ENCODE data around the gene CRTC3.
A peak's percentile ranks its signal among the peaks of the same experiment; 100 is the strongest.
"Not testable (repeated sequence)": the region's sequence is repeated elsewhere in the genome, so short reads cannot be mapped to it uniquely, and the experiment has no call there.

CRTC3 gene, protein sequence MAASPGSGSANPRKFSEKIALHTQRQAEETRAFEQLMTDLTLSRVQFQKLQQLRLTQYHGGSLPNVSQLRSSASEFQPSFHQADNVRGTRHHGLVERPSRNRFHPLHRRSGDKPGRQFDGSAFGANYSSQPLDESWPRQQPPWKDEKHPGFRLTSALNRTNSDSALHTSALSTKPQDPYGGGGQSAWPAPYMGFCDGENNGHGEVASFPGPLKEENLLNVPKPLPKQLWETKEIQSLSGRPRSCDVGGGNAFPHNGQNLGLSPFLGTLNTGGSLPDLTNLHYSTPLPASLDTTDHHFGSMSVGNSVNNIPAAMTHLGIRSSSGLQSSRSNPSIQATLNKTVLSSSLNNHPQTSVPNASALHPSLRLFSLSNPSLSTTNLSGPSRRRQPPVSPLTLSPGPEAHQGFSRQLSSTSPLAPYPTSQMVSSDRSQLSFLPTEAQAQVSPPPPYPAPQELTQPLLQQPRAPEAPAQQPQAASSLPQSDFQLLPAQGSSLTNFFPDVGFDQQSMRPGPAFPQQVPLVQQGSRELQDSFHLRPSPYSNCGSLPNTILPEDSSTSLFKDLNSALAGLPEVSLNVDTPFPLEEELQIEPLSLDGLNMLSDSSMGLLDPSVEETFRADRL

DNA sequence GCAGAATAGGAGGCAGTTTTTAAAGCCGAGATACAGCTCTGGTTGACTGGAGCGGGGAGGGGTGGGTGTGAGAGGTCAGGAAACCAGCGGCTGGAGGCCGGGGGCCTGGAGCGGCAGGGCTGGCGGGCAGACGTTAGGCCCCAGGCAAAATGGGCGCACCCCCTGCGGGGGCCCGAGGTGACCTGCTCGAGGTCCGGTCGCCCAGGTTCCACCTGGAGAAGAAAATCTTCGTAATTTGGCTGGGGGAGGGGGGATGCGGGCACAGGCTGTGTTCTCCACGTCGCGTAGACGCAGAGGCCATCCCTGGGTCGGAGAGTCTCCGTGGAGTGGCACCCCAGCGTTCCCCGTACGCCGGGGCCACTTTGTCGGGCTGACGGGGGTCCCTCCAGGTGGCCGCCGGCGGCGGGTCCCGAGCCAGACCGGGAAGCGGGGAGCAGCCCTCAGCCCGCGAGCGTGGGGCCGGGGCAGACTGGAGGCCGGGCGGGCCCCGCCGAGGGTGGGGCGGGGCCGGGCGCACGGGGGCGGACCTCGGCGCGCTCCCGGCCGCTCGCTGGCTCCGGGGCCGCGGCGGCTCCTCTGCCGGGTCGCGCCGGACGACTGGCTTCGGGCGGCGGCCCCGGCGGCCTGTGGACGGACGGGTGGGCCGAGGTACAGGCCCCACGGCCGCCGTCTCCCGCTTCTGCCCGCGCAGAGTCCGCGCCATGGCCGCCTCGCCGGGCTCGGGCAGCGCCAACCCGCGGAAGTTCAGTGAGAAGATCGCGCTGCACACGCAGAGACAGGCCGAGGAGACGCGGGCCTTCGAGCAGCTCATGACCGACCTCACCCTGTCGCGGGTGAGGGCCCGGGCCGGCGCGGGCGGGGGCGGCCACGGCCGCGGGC, at the start of gene CRTC3:
TSS of gene CRTC3 (plus strand) at position 553 of the 879 bp plus-strand sequence. CDS start at position 702, 149 bp downstream.
- peak; percentile 27 to 55 (median 30) for DNase-seq (ENCODE audit: low read depth in 3 of 3)

DNA sequence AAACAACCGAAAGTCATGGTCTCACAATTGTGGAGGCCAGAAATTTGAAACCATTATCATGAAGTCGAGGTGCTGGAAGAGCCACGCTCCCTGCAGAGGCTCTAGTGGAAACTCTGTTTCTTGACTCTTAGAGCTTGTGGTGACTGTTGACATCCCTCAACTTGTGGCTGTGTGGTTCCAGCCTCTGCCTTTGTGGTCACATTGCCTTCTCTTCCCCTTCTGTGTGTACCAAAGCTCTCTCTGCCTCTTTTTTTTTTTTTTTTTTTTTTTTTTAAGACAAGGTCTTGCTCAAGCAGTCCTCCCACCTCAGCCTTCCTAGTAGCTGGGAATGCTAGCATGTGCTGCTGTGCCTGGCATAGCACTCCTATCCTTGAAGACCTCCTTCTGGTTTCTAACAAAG, 48.7 kb upstream of the CRTC3 start:
- DNase-seq (ENCODE audit: low read depth in 3 of 3) = no peak

DNA sequence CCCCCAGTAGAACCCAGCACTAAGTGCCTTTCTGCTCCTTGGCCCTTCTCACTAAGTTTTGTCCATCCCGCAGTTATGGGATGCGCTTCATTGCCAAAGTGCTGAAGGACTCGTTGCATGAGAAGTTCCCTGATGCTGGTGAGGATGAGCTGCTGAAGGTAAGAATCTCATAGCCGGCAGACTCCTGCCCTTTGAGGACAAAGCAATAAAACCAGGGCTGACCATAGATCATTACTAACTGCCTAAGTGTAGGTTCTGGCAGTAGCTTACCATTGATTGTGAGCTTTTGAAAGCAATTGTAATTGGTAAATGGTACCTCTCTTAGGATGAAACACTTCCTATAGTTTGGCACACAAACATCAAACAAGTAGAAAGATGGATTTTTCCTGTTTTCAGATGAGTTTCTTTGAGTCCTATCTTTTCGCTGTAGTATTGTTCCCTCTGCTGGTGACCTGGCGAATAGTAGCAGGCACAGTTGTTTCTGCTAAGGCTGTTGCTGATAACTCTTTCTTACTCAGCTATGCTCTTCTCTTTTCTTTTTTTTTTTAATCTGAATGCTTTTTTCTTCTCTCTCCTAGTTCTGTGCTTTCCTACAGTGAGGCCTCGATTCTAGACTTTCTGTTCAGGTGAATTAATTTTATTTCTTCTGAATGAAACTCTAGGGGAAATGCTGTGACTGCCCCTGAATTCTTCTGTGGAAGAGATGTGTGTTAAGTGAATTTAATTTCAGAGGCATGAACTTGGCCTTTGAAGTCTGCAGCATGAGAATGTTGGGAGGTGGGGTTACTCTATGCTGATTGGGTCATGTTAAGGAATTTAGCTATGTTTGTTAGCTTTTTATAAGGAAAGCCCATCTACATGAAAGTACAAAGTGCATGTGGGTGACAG, 47.4 kb upstream of the CRTC3 start:
- DNase-seq (ENCODE audit: low read depth in 3 of 3) = peak in 2 of 3 experiments; percentile 10 to 34

DNA sequence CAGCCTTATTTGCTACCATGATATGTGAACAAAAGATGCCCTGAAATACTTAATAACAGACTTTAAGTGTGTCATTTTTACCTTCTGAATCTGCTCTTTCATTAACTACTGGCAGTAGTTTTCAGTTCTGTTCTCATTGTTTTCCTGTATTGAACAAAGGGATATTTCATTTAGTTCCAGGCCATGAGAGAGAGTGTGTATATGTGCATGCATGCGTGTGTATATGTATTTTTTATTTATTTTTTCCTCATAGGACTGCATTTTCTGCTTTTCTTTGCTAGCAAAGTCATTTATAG, 46.8 kb upstream of the CRTC3 start:
- DNase-seq (ENCODE audit: low read depth in 3 of 3) = no peak

DNA sequence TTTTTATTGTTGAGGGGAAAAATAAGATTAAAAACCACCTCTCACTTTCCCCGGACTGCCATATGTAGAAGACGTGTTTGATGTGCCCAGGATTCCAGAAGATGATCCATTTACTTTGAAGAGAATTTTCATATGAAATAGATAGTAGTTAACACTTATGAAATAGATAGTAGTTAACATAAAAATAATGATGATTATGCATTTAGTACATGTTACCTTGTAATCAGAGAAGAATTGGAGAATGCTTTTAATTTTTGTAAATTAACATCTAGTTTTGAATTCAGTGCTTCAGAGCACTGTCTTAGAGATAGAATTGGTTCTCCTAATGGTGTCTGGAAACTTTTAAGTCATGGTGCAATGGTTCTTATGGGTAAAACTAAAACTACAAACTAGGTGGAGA, 46.1 kb upstream of the CRTC3 start:
- no peak for DNase-seq (ENCODE audit: low read depth in 3 of 3)

DNA sequence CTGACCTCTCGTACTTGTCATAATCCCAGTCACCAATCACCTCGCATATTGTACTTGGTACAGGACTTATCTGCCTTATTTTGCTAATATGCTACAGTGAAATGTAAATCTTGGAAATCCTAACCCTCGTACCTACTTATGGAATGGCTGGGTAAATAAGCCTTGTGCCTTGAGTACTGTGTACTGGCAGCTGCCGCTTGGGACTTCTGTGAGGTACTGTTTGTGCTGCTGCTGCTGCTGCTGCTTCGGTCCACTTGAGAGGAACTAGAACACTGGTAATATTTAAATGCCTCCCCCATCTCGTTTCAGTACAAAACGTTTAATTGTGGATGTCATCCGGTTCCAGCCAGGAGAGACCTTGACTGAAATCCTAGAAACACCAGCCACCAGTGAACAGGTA, 42.5 kb upstream of the CRTC3 start:
- DNase-seq (ENCODE audit: low read depth in 3 of 3) = no peak

DNA sequence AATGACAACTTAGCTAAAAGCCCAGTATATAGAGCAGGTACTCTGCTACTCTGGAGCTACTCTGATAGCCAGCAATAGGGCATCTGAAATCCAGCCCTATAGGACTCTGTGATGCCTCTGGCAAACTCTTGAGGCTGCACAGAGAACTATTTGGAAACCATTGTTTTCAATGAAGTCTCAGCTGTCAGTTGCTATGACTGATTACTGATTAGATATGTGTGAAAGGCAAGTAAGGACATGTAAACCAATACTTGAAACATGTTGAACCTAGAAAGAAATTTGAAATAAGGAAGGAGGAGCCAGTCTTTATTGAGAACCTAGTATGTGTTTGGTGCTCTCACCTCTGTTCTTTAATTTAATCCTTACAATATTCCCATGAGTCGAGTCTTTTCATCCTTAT, 40.2 kb upstream of the CRTC3 start:
- no peak for DNase-seq (ENCODE audit: low read depth in 3 of 3)

DNA sequence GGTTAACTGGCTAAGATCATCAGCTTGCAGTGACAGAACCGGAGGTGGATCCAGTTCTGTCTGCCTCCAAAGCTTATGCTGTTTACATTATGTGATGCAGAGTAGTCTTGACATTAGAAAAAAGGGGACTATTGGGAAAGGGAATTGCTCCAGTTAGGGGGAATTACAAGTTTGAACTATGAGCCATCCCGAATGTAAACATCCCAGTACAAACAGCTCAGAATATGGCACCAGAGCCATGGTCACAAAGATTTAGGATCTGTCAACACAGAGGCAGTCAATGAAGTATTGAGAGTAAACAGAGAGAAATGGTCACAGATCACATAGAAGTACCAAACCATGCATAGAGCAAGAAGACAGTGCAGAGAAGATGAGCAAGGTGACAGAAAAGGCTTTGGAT, 39.8 kb upstream of the CRTC3 start:
- no peak for DNase-seq (ENCODE audit: low read depth in 3 of 3)

DNA sequence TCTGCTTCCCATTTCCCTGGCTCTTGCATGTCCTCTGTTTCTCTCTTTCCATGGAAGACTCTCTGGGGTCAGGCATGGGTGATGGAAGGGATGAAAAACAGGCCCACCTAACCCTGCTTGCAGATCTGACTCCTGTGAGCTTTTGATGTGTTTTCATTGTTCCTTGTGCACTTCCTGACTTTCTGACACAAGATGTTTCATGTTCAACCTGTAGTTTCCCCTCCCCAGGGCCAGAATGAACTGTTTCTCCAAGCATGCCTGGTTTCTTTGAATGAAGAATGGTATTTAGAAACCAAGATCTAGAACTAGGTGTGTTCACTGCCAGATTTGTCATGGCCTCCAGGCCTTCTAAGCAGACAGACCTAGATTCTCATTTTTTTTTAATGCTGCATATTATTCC, 36.1 kb upstream of the CRTC3 start:
- DNase-seq (ENCODE audit: low read depth in 3 of 3) = no peak

DNA sequence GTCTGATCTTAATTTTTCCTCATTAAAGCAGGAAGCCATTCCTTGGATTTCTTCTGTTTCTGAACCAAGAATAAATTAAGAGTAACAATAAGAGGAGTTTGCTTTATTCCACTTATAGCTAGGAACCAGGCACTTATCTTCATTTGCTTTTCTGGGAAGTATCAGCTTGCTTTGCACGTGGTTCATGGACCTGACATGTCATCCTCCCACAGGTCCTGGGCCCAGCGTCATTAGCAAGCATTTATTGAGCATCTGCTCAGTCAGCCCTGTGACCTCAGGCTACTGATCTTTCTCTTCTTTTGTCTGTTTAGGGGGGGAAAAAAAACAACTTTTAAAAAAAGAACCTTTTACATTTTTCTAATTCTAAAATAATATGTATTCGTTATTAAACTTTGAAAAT, 34.7 kb upstream of the CRTC3 start:
- DNase-seq (ENCODE audit: low read depth in 3 of 3) = no peak

DNA sequence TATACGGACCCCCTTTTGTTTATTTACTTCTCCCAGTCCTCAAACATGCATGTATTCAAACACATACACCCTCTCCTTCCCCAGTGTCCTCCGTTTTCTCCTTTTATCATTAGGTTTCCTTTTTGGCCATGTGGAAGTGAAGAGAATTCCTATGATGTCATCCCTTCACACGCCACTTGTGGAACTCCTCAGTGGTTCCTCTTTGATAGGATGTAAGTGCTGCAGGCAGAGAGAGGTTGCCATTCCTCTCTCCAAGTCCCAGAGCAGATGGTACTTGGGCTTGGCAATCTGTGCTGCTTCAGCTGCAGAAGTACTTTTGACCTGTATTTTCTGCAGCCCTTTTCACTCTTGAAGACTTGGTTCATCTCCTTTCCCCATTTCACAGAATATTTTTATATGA, 32.9 kb upstream of the CRTC3 start:
- DNase-seq (ENCODE audit: low read depth in 3 of 3) = no peak

DNA sequence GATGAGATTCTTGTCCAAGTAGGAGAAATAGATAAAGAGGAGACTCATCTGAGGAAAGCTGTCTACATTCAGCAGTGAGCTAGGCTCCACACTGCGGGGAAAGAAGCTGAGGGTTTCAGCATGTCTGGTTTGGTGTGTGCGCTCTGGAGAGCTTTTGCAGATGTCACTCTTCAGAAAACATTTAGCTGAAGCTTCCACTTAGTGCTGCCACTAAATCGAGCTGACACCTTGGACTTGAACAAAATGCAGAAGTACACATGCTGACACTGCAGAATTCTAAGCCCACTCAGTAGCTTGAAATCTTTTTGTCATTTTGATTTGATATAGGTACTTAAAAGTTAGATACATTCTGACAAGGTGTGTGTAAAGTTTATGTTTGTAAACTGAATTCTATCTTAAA, 32.3 kb upstream of the CRTC3 start:
- no peak for DNase-seq (ENCODE audit: low read depth in 3 of 3)

DNA sequence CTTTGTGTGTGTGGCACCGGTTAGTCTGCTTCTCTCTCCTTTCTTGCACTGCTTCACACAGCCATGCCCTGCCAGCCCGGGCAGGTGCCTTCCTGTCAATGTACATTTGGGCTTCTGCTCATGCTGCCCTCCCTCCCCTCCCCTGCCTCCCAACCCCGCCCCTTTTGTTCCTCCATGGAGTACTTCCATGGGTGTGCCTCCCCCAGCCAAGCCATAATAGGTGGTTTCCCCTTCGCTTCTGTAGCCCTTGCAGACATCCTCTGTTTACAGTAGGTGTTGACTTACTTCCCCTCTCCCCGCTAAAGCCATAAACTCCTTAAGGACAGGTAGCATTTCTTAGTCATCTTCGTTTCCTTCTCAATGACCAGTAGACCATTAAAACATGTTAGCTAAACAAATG, 31.8 kb upstream of the CRTC3 start:
- DNase-seq (ENCODE audit: low read depth in 3 of 3) = no peak

DNA sequence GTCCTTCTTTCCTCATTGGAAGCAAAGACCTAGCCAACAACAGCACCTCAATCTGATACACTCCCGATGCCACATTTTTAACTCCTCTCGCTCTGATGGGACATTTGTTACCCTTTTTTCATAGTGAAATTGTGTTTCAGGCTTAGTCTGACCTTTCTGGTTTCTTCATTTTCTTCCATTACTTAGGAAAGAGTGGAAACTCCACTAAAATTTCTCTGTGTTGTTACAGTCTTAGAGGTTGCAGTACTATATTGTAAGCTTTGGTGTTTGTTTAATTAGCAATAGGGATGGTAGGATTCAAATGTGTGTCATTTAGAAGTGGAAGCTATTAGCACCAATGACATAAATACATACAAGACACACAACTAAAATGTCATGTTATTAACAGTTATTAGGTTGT, 29.6 kb upstream of the CRTC3 start:
- no peak for DNase-seq (ENCODE audit: low read depth in 3 of 3)

DNA sequence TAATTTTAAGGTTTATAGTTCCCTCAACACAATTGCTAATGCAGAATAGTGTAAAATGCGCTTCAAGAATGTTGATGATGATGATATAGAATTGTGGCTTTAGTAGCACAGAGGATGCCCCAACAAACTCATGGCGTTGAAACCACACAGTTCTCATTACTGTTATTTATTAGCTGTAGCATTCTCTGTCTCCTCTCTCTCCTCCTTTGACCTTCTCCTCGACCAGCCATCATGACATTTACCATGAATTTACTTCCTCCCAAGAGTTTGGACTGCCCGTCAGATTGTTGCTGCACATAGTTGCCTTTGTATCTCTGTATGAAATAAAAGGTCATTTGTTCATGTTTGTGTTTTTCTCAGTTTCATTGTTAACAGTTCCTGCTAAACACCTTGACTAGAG, 27.8 kb upstream of the CRTC3 start:
- no peak for DNase-seq (ENCODE audit: low read depth in 3 of 3)

DNA sequence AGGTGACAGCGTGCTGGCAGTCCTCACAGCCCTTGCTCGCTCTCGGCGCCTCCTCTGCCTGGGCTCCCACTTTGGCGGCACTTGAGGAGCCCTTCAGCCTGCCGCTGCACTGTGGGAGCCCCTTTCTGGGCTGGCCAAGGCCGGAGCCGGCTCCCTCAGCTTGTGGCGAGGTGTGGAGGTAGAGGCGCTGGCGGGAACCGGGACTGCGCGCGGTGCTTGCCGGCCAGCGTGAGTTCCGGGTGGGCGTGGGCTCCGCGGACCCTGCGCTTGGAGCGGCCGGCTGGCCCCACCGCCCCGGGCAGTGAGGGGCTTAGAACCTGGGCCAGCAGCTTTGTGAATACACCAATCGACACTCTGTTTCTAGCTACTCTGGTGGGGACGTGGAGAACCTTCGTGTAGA, 18.9 kb upstream of the CRTC3 start:
- DNase-seq (ENCODE audit: low read depth in 3 of 3) = not testable (repeated sequence)

DNA sequence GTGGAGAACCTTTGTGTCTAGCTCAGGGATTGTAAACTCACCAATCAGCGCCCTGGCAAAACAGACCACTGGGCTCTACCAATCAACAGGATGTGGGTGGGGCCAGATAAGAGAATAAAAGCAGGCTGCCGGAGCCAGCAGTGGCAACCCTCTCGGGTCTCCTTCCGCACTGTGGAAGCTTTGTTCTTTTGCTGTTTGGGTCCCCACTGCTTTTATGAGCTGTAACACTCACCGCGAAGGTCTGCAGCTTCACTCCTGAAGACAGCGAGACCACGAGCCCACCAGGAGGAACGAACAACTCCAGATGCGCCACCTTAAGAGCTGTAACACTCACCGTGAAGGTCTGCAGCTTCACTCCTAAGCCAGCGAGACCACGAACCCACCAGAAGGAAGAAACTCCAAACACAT, 18.5 kb upstream of the CRTC3 start:
- not testable (repeated sequence) for DNase-seq (ENCODE audit: low read depth in 3 of 3)

DNA sequence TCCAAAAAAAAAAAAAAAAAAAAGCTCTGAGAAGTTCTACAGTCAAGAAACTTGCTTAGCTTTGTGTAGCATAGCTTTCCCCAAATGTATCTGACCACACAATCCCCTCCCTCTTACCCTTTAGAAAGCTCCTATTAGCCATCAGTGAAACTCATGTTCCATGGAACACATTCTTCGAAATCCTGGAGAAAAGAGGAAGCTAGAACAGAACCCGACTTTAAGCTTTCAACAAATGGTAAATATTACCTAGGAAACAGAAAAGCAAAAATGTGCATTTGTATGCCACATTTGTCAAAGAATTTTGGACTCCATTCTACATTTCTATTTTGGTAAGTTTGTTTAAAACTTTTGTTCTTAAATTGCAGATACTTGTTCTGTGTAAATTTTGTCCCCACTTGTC, 17.4 kb upstream of the CRTC3 start:
- DNase-seq (ENCODE audit: low read depth in 3 of 3) = no peak

DNA sequence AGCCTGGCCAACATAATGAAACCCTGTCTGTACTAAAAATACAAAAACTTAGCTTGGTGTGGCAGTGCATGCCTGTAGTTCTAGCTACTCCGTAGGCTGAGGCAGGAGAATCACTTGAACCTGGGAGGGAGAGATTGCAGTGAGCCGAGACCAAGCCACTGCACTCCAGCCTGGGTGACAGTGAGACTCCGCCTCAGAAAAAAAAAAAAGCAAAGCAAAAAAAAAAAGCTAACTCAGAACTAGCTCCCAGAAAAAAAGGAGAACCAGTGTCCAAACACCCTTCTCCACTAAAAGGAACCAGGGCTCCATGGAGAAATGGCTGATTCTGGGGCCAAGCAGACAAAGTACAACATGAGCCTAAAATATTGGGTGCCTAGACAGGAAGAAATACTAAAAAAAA, 16.7 kb upstream of the CRTC3 start:
- no peak for DNase-seq (ENCODE audit: low read depth in 3 of 3)

DNA sequence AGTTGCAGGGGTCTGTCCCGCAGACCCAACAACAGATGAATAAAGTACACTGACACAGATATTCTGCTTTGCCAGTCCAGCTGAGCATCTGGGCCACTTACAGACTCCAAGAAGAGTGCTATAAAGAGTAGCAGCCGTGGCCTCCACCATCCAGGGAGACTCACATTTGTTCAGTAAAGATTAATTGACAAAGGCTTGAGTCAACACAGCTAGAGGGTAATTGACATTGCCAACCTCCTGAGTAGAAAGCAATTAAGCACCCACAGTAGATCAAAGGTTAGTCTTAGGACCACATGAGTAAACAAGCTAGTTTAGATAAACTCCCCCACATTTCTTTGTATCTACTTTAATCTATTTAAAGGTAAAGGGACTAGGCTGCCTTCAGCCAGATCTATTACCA, 16.3 kb upstream of the CRTC3 start:
- DNase-seq (ENCODE audit: low read depth in 3 of 3) = no peak

DNA sequence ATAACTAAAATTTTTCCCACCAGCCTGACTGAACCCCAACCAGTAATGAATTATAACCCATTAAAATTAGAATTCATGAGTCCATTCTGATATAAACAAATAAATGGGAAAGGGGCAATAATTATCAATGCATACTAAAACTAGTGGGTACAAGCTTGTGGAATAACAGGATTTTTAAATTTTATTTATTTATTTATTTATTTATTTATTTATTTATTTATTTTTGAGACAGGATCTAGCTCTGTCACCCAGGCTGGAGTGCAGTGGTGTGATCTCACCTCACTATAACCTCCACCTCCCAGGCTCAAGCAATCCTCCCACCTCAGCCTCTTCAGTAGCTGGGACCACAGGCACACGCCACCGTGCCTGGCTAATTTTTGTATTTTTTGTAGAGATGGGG, 15.8 kb upstream of the CRTC3 start:
- DNase-seq (ENCODE audit: low read depth in 3 of 3) = not testable (repeated sequence)

DNA sequence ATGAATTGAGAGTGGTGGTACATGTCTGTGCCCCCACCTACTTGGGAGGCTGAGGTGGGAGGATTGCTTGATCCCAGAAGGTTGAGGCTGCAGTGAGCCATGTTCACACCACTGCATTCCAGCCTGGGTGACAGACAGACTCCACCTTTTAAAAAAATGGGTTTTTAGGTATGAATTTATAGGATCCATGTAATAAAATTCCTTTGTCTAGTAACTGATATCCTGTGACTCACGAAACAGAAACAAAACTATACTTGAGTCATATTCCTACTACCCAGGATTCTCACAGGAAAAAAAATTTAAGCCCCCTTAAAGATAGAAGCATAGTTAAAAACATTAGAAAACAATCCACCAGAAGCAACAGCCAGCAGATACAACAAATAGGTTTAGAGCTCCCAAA, 10.0 kb upstream of the CRTC3 start:
- DNase-seq (ENCODE audit: low read depth in 3 of 3) = no peak
